Trophoblast cell (in vitro differentiated cells and primary cell): ENCODE data around the gene RPP21.

Experiments
- DNase-seq, 2 donors: peaks; one replicate each; pipeline ENCODE4 v3.0.0-alpha.2; 2016
- H2AFZ ChIP-seq: 2 replicates; pipeline ENCODE4 v1.6.1; 2013; ENCODE audit warnings: low read length, moderate library complexity, mild to moderate bottlenecking; ENCODE audit not compliant: insufficient read depth, poor library complexity
- H2AK5ac ChIP-seq: 2 replicates; pipeline ENCODE4 v1.6.1; 2013; ENCODE audit warnings: mild to moderate bottlenecking, low read length
- H2BK120ac ChIP-seq: 2 replicates; pipeline ENCODE4 v1.6.1; 2013; ENCODE audit warnings: low read length, mild to moderate bottlenecking, moderate library complexity; ENCODE audit not compliant: insufficient read depth, poor library complexity
- H2BK12ac ChIP-seq: 2 replicates; pipeline ENCODE4 v1.6.1; 2013; ENCODE audit warnings: mild to moderate bottlenecking, low read length, moderate library complexity
- H2BK5ac ChIP-seq: 2 replicates; pipeline ENCODE4 v1.6.1; 2013; ENCODE audit warnings: low read length, low read depth, moderate library complexity, mild to moderate bottlenecking; ENCODE audit not compliant: poor library complexity
- H3K14ac ChIP-seq: 2 replicates; pipeline ENCODE4 v1.6.1; 2013; ENCODE audit warnings: mild to moderate bottlenecking, low read length
- H3K18ac ChIP-seq: 2 replicates; pipeline ENCODE4 v1.6.1; 2013; ENCODE audit warnings: mild to moderate bottlenecking, low read length
- H3K23ac ChIP-seq: 2 replicates; pipeline ENCODE4 v1.6.1; 2013; ENCODE audit warnings: low read length
- H3K27ac ChIP-seq: 2 replicates; pipeline ENCODE4 v1.5.1; 2013; ENCODE audit warnings: low read depth, mild to moderate bottlenecking, inconsistent platforms, low read length, moderate library complexity
- H3K27me3 ChIP-seq: 2 replicates; pipeline ENCODE4 v1.6.1; 2013; ENCODE audit warnings: inconsistent platforms, mild to moderate bottlenecking, low read length, moderate library complexity; ENCODE audit not compliant: insufficient read depth
- H3K36me3 ChIP-seq, 2 experiments: 1 replicate in 1 of 2; 2 replicates in 1 of 2; pipeline ENCODE4 v1.6.1; 2013; ENCODE audit warnings: low read length in 2 of 2, mild to moderate bottlenecking in 2 of 2, moderate library complexity in 1 of 2; ENCODE audit not compliant: insufficient read depth in 2 of 2, control insufficient read depth in 1 of 2
- H3K4ac ChIP-seq: 2 replicates; pipeline ENCODE4 v1.6.1; 2013; ENCODE audit warnings: low read depth, mild to moderate bottlenecking, low read length, moderate library complexity
- H3K4me1 ChIP-seq, 2 experiments: 1 replicate in 1 of 2; 2 replicates in 1 of 2; pipeline ENCODE4 v1.6.1; 2013; ENCODE audit warnings: low read length in 2 of 2, mild to moderate bottlenecking in 2 of 2, moderate library complexity in 1 of 2; ENCODE audit not compliant: insufficient read depth in 2 of 2, control insufficient read depth in 1 of 2
- H3K4me2 ChIP-seq: 2 replicates; pipeline ENCODE4 v1.6.1; 2013; ENCODE audit warnings: inconsistent platforms, mild to moderate bottlenecking, low read length, moderate library complexity
- H3K4me3 ChIP-seq: 2 replicates; pipeline ENCODE4 v1.5.1; 2013; ENCODE audit warnings: mild to moderate bottlenecking, low read depth, low read length, inconsistent platforms
- H3K79me1 ChIP-seq: one replicate; pipeline ENCODE4 v1.6.1; 2013; ENCODE audit warnings: low read length
- H3K79me2 ChIP-seq: 2 replicates; pipeline ENCODE4 v1.6.1; 2013; ENCODE audit warnings: low read length, mild to moderate bottlenecking; ENCODE audit not compliant: control insufficient read depth, insufficient read depth, poor library complexity
- H3K9ac ChIP-seq: 2 replicates; pipeline ENCODE4 v1.6.1; 2013; ENCODE audit warnings: mild to moderate bottlenecking, low read length
- H3K9me3 ChIP-seq: 2 replicates; pipeline ENCODE4 v1.6.1; 2013; ENCODE audit warnings: low read depth, mild to moderate bottlenecking, control low read depth, inconsistent platforms, low read length; ENCODE audit not compliant: insufficient read depth
- H4K12ac ChIP-seq: 2 replicates; pipeline ENCODE4 v1.6.1; 2013; ENCODE audit warnings: low read depth, mild to moderate bottlenecking, low read length, moderate library complexity
- H4K8ac ChIP-seq: 2 replicates; pipeline ENCODE4 v1.6.1; 2013; ENCODE audit warnings: low read depth, mild to moderate bottlenecking, low read length, moderate library complexity
- H4K91ac ChIP-seq: one replicate; pipeline ENCODE4 v1.6.1; 2013; ENCODE audit warnings: low read depth, mild to moderate bottlenecking, low read length, moderate library complexity
- WGBS: extraction: QIAGEN DNeasy Blood & Tissue Kit; methylation state at CpG from one replicate; pipeline ENCODE4 v1.1.7; 2013; ENCODE audit warnings: missing lambda C conversion rate; ENCODE audit not compliant: insufficient read length, insufficient coverage; ENCODE audit errors: extremely low coverage; 5-methylcytosine and 5-hydroxymethylcytosine counted together

Gene RPP21

GRCh38 chr6:30350524-30350923 is 5.6 kb downstream of the RPP21 start:
- Histone ChIP-seq H4K12ac (no peak overlapping the region), H3K9me3 (no peaks in the 10 kb centered on the region), H2AK5ac (no peak overlapping the region), H2BK5ac (no peak overlapping the region), H4K91ac (no peak overlapping the region), H2AFZ (no peak overlapping the region), H3K18ac (no peak overlapping the region), H3K79me1 (no peaks in the 10 kb centered on the region), H3K36me3 (peaks cover 5 to 8% of the 10 kb centered on the region in 2 experiments), H2BK12ac (no peak overlapping the region), H3K27me3 (no peaks in the 10 kb centered on the region), H3K14ac (no peak overlapping the region), H3K27ac (no peak overlapping the region), H3K23ac (no peak overlapping the region), H3K4me3 (no peak overlapping the region), H3K4me2 (no peak overlapping the region), H3K9ac (no peak overlapping the region), H3K4me1 (peaks cover 0 to 2% of the 10 kb centered on the region in 2 experiments), H3K4ac (no peak overlapping the region), H3K79me2 (no peaks in the 10 kb centered on the region), H2BK120ac (no peak overlapping the region), H4K8ac (no peak overlapping the region)
- WGBS: no CpG with 5 or more reads among the region's 1 CpG
- no peak for DNase-seq

GRCh38 chr6:30352550-30352949 is 7.6 kb downstream of the RPP21 start:
- no peak overlapping the region for H3K4me2 ChIP-seq
- H2AK5ac ChIP-seq: no peak overlapping the region
- H4K91ac ChIP-seq: no peak overlapping the region
- H2BK12ac ChIP-seq: no peak overlapping the region
- no peak overlapping the region for H2BK5ac ChIP-seq
- no peaks in the 10 kb centered on the region for H3K4me1 ChIP-seq
- no peak overlapping the region for H3K27ac ChIP-seq
- WGBS: no CpG with 5 or more reads among the region's 2 CpGs
- no peak overlapping the region for H3K18ac ChIP-seq
- no peak overlapping the region for H3K14ac ChIP-seq
- DNase-seq: no peak
- no peak overlapping the region for H2AFZ ChIP-seq
- no peak overlapping the region for H4K12ac ChIP-seq
- no peak overlapping the region for H4K8ac ChIP-seq
- no peak overlapping the region for H3K23ac ChIP-seq
- no peaks in the 10 kb centered on the region for H3K79me1 ChIP-seq
- H2BK120ac ChIP-seq: no peak overlapping the region
- no peak overlapping the region for H3K9ac ChIP-seq
- H3K79me2 ChIP-seq: no peaks in the 10 kb centered on the region
- no peaks in the 10 kb centered on the region for H3K27me3 ChIP-seq
- H3K4ac ChIP-seq: no peak overlapping the region
- H3K4me3 ChIP-seq: no peak overlapping the region
- H3K9me3 ChIP-seq: no peaks in the 10 kb centered on the region
- no peaks in the 10 kb centered on the region for H3K36me3 ChIP-seq

- no peaks in the 10 kb centered on the region for H3K27me3 ChIP-seq
- H3K79me1 ChIP-seq: peaks cover 2% of the 10 kb centered on the region
- H4K91ac ChIP-seq: no peak overlapping the region
- no peaks in the 10 kb centered on the region for H3K9me3 ChIP-seq
- no peak overlapping the region for H3K4me3 ChIP-seq
- H3K4me1 ChIP-seq: peaks cover 3 to 4% of the 10 kb centered on the region in 2 experiments
- no peak overlapping the region for H3K18ac ChIP-seq
- no peak overlapping the region for H2AK5ac ChIP-seq
- no peak overlapping the region for H3K9ac ChIP-seq
- H3K4me2 ChIP-seq: no peak overlapping the region
- no peak overlapping the region for H2BK5ac ChIP-seq
- no CpG with 5 or more reads among the region's 4 CpGs for WGBS
- H4K12ac ChIP-seq: no peak overlapping the region
- no peak overlapping the region for H3K14ac ChIP-seq
- H2BK120ac ChIP-seq: no peak overlapping the region
- H3K23ac ChIP-seq: no peak overlapping the region
- H2BK12ac ChIP-seq: no peak overlapping the region
- no peaks in the 10 kb centered on the region for H3K36me3 ChIP-seq
- H3K27ac ChIP-seq: no peak overlapping the region
- H2AFZ ChIP-seq: no peak overlapping the region
- H3K79me2 ChIP-seq: peaks cover 3% of the 10 kb centered on the region
- DNase-seq: no peak
- no peak overlapping the region for H3K4ac ChIP-seq
- H4K8ac ChIP-seq: no peak overlapping the region
These were observed 10.3 kb downstream of the RPP21 start for GRCh38 chr6:30355281-30355680.

- no peak for DNase-seq
- H3K27ac ChIP-seq: no peak overlapping the region
- H3K4me2 ChIP-seq: no peak overlapping the region
- H4K91ac ChIP-seq: no peak overlapping the region
- no peak overlapping the region for H3K23ac ChIP-seq
- no peak overlapping the region for H2BK120ac ChIP-seq
- H3K9me3 ChIP-seq: no peaks in the 10 kb centered on the region
- no peak overlapping the region for H3K9ac ChIP-seq
- no peak overlapping the region for H3K4me3 ChIP-seq
- no peak overlapping the region for H4K12ac ChIP-seq
- H3K4me1 ChIP-seq: peaks cover 3 to 4% of the 10 kb centered on the region in 2 experiments
- H3K79me2 ChIP-seq: peaks cover 3% of the 10 kb centered on the region
- no CpG with 5 or more reads among the region's 1 CpG for WGBS
- no peak overlapping the region for H2AK5ac ChIP-seq
- no peaks in the 10 kb centered on the region for H3K36me3 ChIP-seq
- no peaks in the 10 kb centered on the region for H3K27me3 ChIP-seq
- H3K79me1 ChIP-seq: peaks cover 2% of the 10 kb centered on the region
- H3K14ac ChIP-seq: no peak overlapping the region
- H2AFZ ChIP-seq: no peak overlapping the region
- H3K18ac ChIP-seq: no peak overlapping the region
- H2BK12ac ChIP-seq: no peak overlapping the region
- no peak overlapping the region for H2BK5ac ChIP-seq
- H4K8ac ChIP-seq: no peak overlapping the region
- H3K4ac ChIP-seq: no peak overlapping the region
These were observed 11.6 kb downstream of the RPP21 start for GRCh38 chr6:30356536-30356935.
